DMS 273 (cell line): ENCODE data around the gene EPN2.

Experiments
- DNase-seq: peaks from one replicate; lab custom pipeline; 2025; ENCODE audit not compliant: unreplicated experiment; lab: John Stamatoyannopoulos, UW

EPN2 gene

DNA sequence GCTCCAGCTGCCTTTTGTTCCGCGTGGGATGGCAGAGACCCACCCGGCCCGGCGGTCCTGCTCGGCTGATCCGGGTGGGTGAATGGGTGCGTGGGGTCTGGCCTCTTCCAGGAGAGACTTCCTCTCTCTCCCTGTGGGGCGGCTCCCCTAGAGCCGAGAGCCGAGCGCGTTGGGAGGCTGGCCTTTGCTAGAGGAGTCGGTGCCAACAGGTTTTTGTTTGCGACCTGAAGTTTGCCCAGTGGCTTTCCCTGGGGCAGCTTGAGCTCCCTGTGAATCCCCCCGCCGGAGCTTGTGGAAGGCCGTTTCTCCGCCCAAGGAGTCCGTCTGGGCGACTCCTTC lies 970 bp downstream of the EPN2 start:
- peak; percentile 68 for DNase-seq

DNA sequence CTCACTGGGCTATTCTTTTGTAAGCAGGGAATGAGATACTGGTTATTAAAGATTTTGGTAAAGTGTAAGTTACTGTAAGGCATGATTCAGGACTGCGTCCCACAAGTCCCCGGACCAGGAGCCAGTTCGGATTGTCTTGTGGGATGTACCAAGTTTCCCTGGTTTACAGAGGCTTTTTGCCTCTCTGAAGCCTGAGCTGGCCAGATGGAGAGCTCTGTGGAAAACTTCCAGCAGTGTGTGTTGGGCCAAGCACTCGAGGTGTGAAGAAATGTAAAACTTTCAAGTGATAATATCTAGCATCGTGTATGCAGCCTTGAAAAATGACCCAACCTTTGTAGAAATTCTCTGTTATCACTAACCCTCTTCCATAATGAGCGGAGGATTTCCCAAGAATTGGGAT lies 2.4 kb downstream of the EPN2 start:
- DNase-seq = peak; percentile 63

DNA sequence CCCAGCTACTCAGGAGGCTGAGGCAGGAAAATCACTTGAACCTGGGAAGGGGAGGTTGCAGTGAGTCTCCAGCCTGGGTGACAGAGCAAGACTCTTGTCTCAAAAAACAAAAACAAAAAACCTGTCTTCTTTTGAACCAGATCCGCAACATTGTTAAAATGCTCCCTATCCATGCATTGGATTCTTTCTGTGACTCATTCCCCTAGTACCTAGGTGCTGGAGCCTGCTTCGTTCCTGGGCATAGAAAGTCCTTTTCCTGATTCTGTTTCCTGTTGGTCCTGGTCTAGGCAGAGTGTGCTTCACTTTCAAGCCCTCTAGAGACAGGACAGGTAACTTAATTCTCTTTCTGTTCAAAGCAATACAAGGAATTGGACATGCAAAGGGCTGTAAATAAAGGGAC lies 5.2 kb downstream of the EPN2 start:
- no peak for DNase-seq

- no peak for DNase-seq
These were observed 5.8 kb downstream of the EPN2 start for GRCh38 chr17:19242926-19243325.

GRCh38 chr17:19243838-19244237 lies 6.7 kb downstream of the EPN2 start:
- no peak for DNase-seq

DNA sequence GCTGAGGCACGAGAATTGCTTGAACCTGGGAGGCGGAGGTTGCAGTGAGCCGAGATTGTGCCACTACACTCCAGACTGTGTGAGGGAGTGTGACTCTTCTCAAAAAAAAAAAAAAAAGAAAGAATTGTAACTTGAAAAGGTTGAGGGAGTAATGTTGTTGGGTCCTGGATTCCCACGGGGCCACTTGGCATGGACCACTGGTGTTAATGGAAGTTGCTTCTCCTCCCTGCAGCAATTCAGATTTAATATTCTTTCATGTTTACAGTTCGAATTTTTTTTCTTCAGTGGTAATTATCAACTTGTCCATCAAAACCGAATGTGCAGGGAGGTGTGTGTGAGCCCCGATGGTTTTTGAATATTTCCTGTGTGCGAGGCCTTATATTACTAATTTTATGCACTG lies 7.2 kb downstream of the EPN2 start:
- no peak for DNase-seq

GRCh38 chr17:19244781-19245180 lies 7.6 kb downstream of the EPN2 start:
- DNase-seq = peak; percentile 22

GRCh38 chr17:19247473-19247872 lies 10.3 kb downstream of the EPN2 start:
- DNase-seq = peak; percentile 83

- peak; percentile 58 for DNase-seq
These were observed 11.2 kb downstream of the EPN2 start for GRCh38 chr17:19248151-19248927.

GRCh38 chr17:19248928-19249574 lies 11.9 kb downstream of the EPN2 start:
- peak; percentile 24 for DNase-seq

- no peak for DNase-seq
These were observed 12.5 kb downstream of the EPN2 start for GRCh38 chr17:19249681-19250080.

- DNase-seq = peak; percentile 81
These were observed 13.4 kb downstream of the EPN2 start for GRCh38 chr17:19250421-19251173.

- no peak for DNase-seq
These were observed 15.9 kb downstream of the EPN2 start for GRCh38 chr17:19253112-19253511.

DNA sequence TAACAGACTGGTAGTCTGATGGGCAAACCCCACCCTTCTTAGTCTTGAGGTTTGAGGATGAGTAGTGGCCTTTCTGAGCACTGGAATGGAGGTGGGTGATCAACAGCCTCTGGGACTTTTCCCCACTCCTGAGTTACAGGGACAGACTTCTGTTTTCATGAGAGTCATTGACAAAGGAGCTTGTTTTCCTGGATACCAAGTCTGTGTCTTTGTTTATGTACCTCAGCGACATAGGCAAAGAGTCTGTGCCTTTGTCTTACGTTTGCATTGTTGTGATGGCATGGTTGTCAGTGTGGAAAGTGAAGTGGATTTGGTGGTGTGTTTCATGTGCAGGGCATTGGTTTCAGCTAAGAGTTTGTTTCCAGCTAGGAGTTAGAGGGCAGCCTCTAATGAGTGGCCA lies 17.5 kb downstream of the EPN2 start:
- no peak for DNase-seq

- no peak for DNase-seq
These were observed 18.1 kb downstream of the EPN2 start for GRCh38 chr17:19255279-19255678.

- DNase-seq = no peak
These were observed 21.2 kb downstream of the EPN2 start for GRCh38 chr17:19258371-19258770.

- DNase-seq = peak; percentile 56
These were observed 23.8 kb downstream of the EPN2 start for GRCh38 chr17:19260958-19261357.

DNA sequence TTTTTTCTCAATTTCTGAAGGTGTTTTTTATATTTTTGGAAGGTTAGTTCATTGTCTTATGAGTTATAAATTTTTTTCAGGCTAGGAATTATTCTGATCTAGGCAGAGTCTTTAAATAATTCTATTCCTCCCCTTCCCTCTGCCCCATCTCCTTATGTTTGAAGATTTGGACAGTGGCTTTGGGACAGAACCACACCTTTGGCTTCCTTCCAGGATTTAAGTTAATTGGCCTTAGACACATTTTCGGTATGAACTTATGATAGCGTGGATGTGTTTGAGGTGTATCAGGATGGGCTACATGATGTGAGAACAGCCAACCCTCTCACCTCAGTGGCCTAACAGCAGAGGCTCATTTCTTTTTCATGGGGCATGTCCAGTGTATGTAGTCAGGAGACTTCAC lies 24.3 kb downstream of the EPN2 start:
- no peak for DNase-seq

DNA sequence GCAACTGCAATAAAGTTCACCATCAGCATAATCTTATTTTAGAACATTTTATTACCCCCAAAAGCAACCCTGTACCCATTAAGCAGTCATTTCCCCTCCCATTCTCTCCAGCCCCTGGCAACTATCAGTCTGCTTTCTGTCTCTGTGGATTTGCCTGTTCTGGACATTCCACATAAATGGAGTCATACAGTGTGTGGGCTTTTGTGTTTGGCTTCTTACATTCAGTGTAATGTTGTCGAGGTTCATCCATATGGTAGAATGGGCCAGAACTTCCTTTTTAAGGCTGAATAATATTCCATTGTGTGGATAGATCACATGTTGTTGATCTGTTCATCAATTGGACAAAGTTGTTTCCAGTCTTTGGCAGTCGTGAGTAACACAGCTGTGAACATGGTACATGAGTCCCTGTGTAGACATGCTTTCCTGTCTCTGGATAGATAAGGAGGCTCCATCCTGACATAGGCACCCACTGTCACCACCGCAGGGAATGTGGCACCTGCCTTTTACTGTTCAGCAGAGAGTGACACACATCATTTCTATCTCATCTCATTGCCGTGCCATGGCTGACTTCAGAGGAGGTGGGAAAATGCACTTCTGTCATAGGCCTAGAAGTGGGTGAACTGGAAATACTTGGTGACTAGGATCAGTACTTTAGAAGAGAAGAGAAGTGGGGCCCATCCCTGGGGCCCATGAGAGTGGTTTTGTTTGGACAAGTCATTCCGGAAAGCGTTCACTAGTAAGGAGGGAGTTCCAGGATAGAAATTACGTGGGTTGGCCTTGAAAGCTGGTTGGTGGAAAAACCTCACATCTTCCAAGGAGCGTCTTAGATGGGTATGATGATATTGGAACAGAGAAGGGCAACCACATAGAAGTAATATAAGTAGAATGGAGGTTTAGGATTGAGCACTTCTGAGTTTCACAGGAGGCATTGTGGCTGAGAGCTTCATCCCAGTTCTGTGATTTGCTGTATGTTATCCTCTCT lies 25.8 kb downstream of the EPN2 start:
- no peak for DNase-seq

- no peak for DNase-seq
These were observed 26.5 kb downstream of the EPN2 start for GRCh38 chr17:19263641-19264051.

DNA sequence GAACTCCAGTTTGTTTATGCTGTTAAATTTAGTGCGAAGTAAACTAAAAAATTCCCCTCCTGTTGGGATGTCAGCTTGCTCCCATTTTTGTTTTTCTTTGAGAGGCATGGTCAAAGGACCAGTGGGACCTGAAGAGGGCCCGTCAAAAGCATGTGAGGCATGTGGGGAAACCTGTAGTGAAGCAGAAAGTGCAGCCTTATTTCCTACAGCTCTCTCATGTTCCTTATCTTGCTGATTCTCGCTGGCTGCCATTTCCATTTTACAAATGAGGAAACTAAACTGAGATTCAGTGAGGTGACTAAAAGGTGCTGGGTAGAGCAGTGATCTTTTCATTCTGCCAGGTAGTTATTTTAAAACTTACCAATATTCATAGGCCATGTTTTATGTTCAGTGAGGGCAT lies 27.1 kb downstream of the EPN2 start:
- no peak for DNase-seq
